BJ (cell line): Measurements from ENCODE around the gene FOXB2. TPM values are rescaled to one million over a fixed set of nuclear protein-coding genes. Genes with fewer than 3 reads are reported as not detected.

Experiments
- CTCF ChIA-PET: fragments of 350-600 bp; formaldehyde crosslinking; extraction: SDS; loops from one replicate; lab custom pipeline; 2021; ENCODE audit warnings: antibody characterized with exemption, inconsistent platforms; lab: Yijun Ruan, JAX
- POLR2A ChIA-PET: fragments of 300-600 bp; sonication (Branson Sonifier 250); formaldehyde crosslinking; extraction: SDS; loops from one replicate; lab custom pipeline; 2021; ENCODE audit warnings: antibody characterized with exemption; lab: Charles Lee
- DNase-seq: peaks from one replicate; pipeline ENCODE4 v3.0.0-alpha.2; 2011; ENCODE audit warnings: low read depth
- H3K27me3 ChIP-seq: 2 replicates; pipeline ENCODE4 v1.6.0; 2011; ENCODE audit warnings: low read length; ENCODE audit not compliant: control insufficient read depth, insufficient read depth
- H3K36me3 ChIP-seq: 2 replicates; pipeline ENCODE4 v1.5.1; 2011; ENCODE audit warnings: low read length; ENCODE audit not compliant: control insufficient read depth, insufficient read depth
- H3K4me3 ChIP-seq: 2 replicates; pipeline ENCODE4 v1.5.1; 2011; ENCODE audit warnings: low read depth, mild to moderate bottlenecking, control low read depth, low read length
- CTCF ChIP-seq: IDR thresholded peaks from 2 replicates; pipeline ENCODE4 v1.5.1; 2011; ENCODE audit warnings: low read depth, mild to moderate bottlenecking, control low read depth, inconsistent platforms, low read length, moderate library complexity; ENCODE audit not compliant: insufficient read depth
- polyA plus RNA-seq: library from polyadenylated mRNA; depleted of rRNA; stranded (reverse); fragments of >200 nt; gene quantifications from 2 replicates; pipeline ENCODE4 v1.2.3, GENCODE V29; 2011

The FOXB2 gene
- polyA plus RNA-seq, 1 experiment: not detected

DNA sequence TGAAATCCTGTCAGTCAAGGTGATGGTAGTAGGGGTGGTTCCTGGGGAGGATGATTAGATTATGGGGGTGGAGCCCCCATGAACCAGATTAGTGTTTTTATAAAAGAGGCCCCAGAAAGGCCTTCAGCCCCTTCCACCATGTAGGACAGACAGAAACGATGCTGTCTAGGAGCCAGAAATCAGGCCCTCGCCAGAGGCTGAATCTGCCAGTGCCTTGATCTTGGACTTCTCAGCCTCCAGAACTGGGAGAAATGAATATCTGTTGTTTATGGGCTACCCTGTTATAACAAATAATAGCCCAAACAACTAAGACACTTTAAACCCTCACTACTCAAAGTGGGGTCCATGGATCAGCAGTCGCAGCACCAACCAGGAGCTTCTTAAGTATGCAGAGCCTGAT is 20.2 kb upstream of the FOXB2 start:
- no peak for DNase-seq
- ChIA-PET POLR2A (no interaction called here), CTCF (interaction anchor here (2.0 to 8.8 kb wide), 3 partner anchors 8 to 189 kb away, joined by 6 to 111 read pairs (median 9); no protein-coding TSS in a partner anchor)
- no peak overlapping the region for H3K4me3 ChIP-seq
- no peaks in the 10 kb centered on the region for H3K36me3 ChIP-seq
- H3K27me3 ChIP-seq: no peaks in the 10 kb centered on the region
- TF ChIP-seq CTCF: no peak

DNA sequence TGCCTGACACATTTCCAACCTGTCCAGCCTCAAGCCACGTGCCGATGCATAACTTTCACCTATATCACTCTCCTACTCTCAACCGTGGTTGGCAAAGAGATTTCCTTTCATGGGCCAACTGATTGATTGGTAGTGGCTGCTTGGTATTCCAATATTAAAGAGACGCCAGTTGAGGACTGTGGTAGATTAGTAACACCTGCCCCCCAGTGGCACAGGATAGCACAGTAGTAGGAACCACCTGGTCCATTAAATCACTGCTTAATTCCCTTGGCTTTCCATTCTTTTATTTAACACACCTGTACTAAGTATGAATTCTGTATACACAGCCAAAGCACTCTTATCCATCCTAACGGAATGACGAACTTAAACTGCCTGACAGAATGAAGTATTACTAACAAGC is 19.1 kb upstream of the FOXB2 start:
- H3K36me3 ChIP-seq: no peaks in the 10 kb centered on the region
- no peak for TF ChIP-seq CTCF
- no peak for DNase-seq
- no peak overlapping the region for H3K4me3 ChIP-seq
- ChIA-PET CTCF (interaction anchor here (2.3 to 8.8 kb wide), 2 partner anchors 10 to 190 kb away, joined by 9 to 111 read pairs; no protein-coding TSS in a partner anchor), POLR2A (no interaction called here)
- no peaks in the 10 kb centered on the region for H3K27me3 ChIP-seq

DNA sequence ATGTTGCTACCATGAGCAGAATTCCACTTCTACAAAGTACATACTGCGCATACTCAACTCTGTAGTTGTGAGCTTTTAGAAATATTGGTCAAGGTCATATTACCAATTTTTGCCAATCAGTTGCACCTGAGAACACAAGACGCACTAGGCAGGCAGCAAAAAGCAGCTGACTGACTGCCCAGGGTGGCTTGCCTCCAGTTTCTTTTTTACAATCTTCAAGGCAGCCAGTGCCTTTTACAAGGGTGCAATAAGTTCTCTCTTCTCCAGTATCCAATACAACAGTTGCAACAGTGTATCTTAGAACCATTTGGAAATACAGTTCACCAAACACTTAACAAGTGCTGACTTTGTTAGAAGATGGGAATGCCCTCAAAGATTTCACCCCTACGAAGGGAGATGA is 16.1 kb upstream of the FOXB2 start:
- POLR2A ChIA-PET: no interaction called here
- TF ChIP-seq CTCF: no peak
- no peaks in the 10 kb centered on the region for H3K27me3 ChIP-seq
- CTCF ChIA-PET: interaction anchor here (0.7 to 2.6 kb wide), 4 partner anchors 12 to 193 kb away, joined by 3 to 9 read pairs (median 6); no protein-coding TSS in a partner anchor
- no peaks in the 10 kb centered on the region for H3K36me3 ChIP-seq
- no peak for DNase-seq
- H3K4me3 ChIP-seq: no peak overlapping the region

GRCh38 chr9:77005216-77005615 is 14.2 kb upstream of the FOXB2 start:
- ChIA-PET POLR2A (no interaction called here), CTCF (interaction anchor here (1.5 kb wide), 2 partner anchors 9 to 196 kb away, joined by 5 to 6 read pairs; no protein-coding TSS in a partner anchor)
- H3K4me3 ChIP-seq: no peak overlapping the region
- no peak for DNase-seq
- peaks cover under 1% of the 10 kb centered on the region; the same call in 1 of the 2 replicates for H3K27me3 ChIP-seq
- no peaks in the 10 kb centered on the region for H3K36me3 ChIP-seq
- no peak for TF ChIP-seq CTCF

DNA sequence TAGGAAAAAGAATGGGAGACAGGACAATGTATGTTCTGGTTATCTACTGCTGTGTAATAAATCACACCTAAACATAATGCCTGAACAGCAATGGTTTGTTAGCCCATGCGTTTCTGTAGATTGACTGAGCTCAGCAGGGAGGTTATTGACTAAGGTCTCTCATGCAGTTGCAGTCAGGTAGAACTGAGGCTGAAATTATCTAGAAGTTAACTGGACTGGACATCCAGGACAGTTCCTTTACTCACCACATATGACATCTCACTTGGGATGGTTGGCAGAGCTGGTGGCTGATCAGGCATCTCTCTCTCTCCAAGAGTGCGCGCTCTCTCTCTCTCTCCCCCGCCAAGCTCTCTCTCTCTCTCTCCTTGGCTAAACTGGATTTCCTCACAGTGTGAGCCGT is 8.9 kb upstream of the FOXB2 start:
- DNase-seq: no peak
- Histone ChIP-seq H3K27me3 (peaks cover 38% of the 10 kb centered on the region), H3K4me3 (no peak overlapping the region), H3K36me3 (no peaks in the 10 kb centered on the region)
- no peak for TF ChIP-seq CTCF
- ChIA-PET POLR2A (no interaction called here), CTCF (interaction anchor here (0.9 to 2.4 kb wide), 2 partner anchors 13 to 200 kb away, joined by 3 to 11 read pairs; no protein-coding TSS in a partner anchor)
